MG63 (cell line): Measurements from ENCODE around the gene KLHL13. TPM values are rescaled to one million over a fixed set of nuclear protein-coding genes. Genes with fewer than 3 reads are reported as not detected.
"Not testable (repeated sequence)": the region's sequence is repeated elsewhere in the genome, so short reads cannot be mapped to it uniquely, and the experiment has no call there.

ENCODE experiments used
- DNase-seq: peaks from one replicate; pipeline ENCODE4 v3.0.0-alpha.2; 2020
- H3K27me3 ChIP-seq: fragments of 250-450 bp; sonication (Bioruptor Pico); 2 replicates; pipeline ENCODE4 v1.5.1; 2020; ENCODE audit warnings: mild to moderate bottlenecking, moderate library complexity
- H3K36me3 ChIP-seq: fragments of 250-450 bp; sonication (Bioruptor Pico); 2 replicates; pipeline ENCODE4 v1.5.1; 2020; ENCODE audit warnings: mild to moderate bottlenecking, moderate library complexity
- H3K4me3 ChIP-seq: fragments of 250-450 bp; sonication (Bioruptor Pico); 2 replicates; pipeline ENCODE4 v1.5.1; 2020; ENCODE audit warnings: mild to moderate bottlenecking, moderate library complexity
- H3K9me3 ChIP-seq: fragments of 250-450 bp; sonication (Bioruptor Pico); 2 replicates; pipeline ENCODE4 v1.5.1; 2020; ENCODE audit warnings: mild to moderate bottlenecking, moderate library complexity
- total RNA-seq: library from RNA; depleted of rRNA; stranded (reverse); fragments of >200 nt; shearing (Covaris generic); gene quantifications from 2 replicates; pipeline ENCODE4 v1.2.3, GENCODE V29; 2014; ENCODE audit warnings: low replicate concordance

KLHL13 gene
- total RNA-seq, 1 experiment from 2014 or later = 14.2 TPM

- no peaks in the 10 kb centered on the region for H3K36me3 ChIP-seq
- DNase-seq = peak; percentile 56
- no peaks in the 10 kb centered on the region for H3K27me3 ChIP-seq
- no peaks in the 10 kb centered on the region for H3K9me3 ChIP-seq
- H3K4me3 ChIP-seq = peak overlapping the region; percentile 27
These were observed 91.4 kb downstream of the KLHL13 start for GRCh38 chrX:118025226-118025625.

- Histone ChIP-seq H3K9me3 (no peaks in the 10 kb centered on the region), H3K4me3 (peak overlapping the region; percentile 27), H3K36me3 (no peaks in the 10 kb centered on the region), H3K27me3 (no peaks in the 10 kb centered on the region)
- no peak for DNase-seq
These were observed 92.1 kb downstream of the KLHL13 start for GRCh38 chrX:118024482-118024881.

- H3K27me3 ChIP-seq = no peaks in the 10 kb centered on the region
- H3K9me3 ChIP-seq = no peaks in the 10 kb centered on the region
- DNase-seq = no peak
- no peaks in the 10 kb centered on the region for H3K36me3 ChIP-seq
- H3K4me3 ChIP-seq = no peak overlapping the region
These were observed 93.9 kb downstream of the KLHL13 start for GRCh38 chrX:118022753-118023152.

GRCh38 chrX:118016422-118016821 lies 100.2 kb downstream of the KLHL13 start:
- no peak overlapping the region for H3K4me3 ChIP-seq
- no peak for DNase-seq
- H3K9me3 ChIP-seq = no peaks in the 10 kb centered on the region
- no peaks in the 10 kb centered on the region for H3K36me3 ChIP-seq
- H3K27me3 ChIP-seq = no peaks in the 10 kb centered on the region

- H3K36me3 ChIP-seq, DNase-seq, H3K9me3 ChIP-seq, H3K27me3 ChIP-seq, H3K4me3 ChIP-seq: not testable (repeated sequence)
These were observed 114.2 kb downstream of the KLHL13 start for GRCh38 chrX:118002417-118002816.

GRCh38 chrX:118000518-118000917 lies 116.1 kb downstream of the KLHL13 start:
- no peak for DNase-seq
- Histone ChIP-seq H3K4me3 (no peak overlapping the region), H3K36me3 (no peaks in the 10 kb centered on the region), H3K27me3 (no peaks in the 10 kb centered on the region), H3K9me3 (no peaks in the 10 kb centered on the region)

- no peaks in the 10 kb centered on the region for H3K36me3 ChIP-seq
- H3K27me3 ChIP-seq = no peaks in the 10 kb centered on the region
- H3K4me3 ChIP-seq = no peak overlapping the region
- DNase-seq = no peak
- no peaks in the 10 kb centered on the region for H3K9me3 ChIP-seq
These were observed 118.4 kb downstream of the KLHL13 start for GRCh38 chrX:117998171-117998570.

- no peak for DNase-seq
- Histone ChIP-seq H3K4me3 (no peak overlapping the region), H3K9me3 (no peaks in the 10 kb centered on the region), H3K27me3 (no peaks in the 10 kb centered on the region), H3K36me3 (no peaks in the 10 kb centered on the region)
These were observed 119.6 kb downstream of the KLHL13 start for GRCh38 chrX:117996918-117997480.

GRCh38 chrX:117996408-117996807 lies 120.2 kb downstream of the KLHL13 start:
- Histone ChIP-seq H3K9me3 (no peaks in the 10 kb centered on the region), H3K36me3 (no peaks in the 10 kb centered on the region), H3K4me3 (no peak overlapping the region), H3K27me3 (no peaks in the 10 kb centered on the region)
- no peak for DNase-seq

GRCh38 chrX:117995378-117995777 lies 121.2 kb downstream of the KLHL13 start:
- H3K27me3 ChIP-seq = no peaks in the 10 kb centered on the region
- DNase-seq = no peak
- H3K36me3 ChIP-seq = no peaks in the 10 kb centered on the region
- no peak overlapping the region for H3K4me3 ChIP-seq
- no peaks in the 10 kb centered on the region for H3K9me3 ChIP-seq

- H3K4me3 ChIP-seq = no peak overlapping the region
- H3K27me3 ChIP-seq = no peaks in the 10 kb centered on the region
- no peaks in the 10 kb centered on the region for H3K36me3 ChIP-seq
- DNase-seq = no peak
- no peaks in the 10 kb centered on the region for H3K9me3 ChIP-seq
These were observed 124.4 kb downstream of the KLHL13 start for GRCh38 chrX:117992192-117992723.

- DNase-seq = no peak
- H3K36me3 ChIP-seq = no peaks in the 10 kb centered on the region
- no peak overlapping the region for H3K4me3 ChIP-seq
- H3K9me3 ChIP-seq = no peaks in the 10 kb centered on the region
- H3K27me3 ChIP-seq = no peaks in the 10 kb centered on the region
These were observed 126.2 kb downstream of the KLHL13 start for GRCh38 chrX:117990438-117990837.

- Histone ChIP-seq H3K27me3 (no peaks in the 10 kb centered on the region), H3K36me3 (no peaks in the 10 kb centered on the region), H3K9me3 (no peaks in the 10 kb centered on the region), H3K4me3 (no peak overlapping the region)
- no peak for DNase-seq
These were observed 127.1 kb downstream of the KLHL13 start for GRCh38 chrX:117989512-117989911.

GRCh38 chrX:117987373-117987772 lies 129.2 kb downstream of the KLHL13 start:
- H3K27me3 ChIP-seq = no peaks in the 10 kb centered on the region
- no peak for DNase-seq
- H3K9me3 ChIP-seq = no peaks in the 10 kb centered on the region
- no peak overlapping the region for H3K4me3 ChIP-seq
- H3K36me3 ChIP-seq = no peaks in the 10 kb centered on the region

GRCh38 chrX:117985241-117985640 lies 131.4 kb downstream of the KLHL13 start:
- no peaks in the 10 kb centered on the region for H3K36me3 ChIP-seq
- no peaks in the 10 kb centered on the region for H3K27me3 ChIP-seq
- no peak for DNase-seq
- no peak overlapping the region for H3K4me3 ChIP-seq
- no peaks in the 10 kb centered on the region for H3K9me3 ChIP-seq

GRCh38 chrX:117982694-117983392 lies 133.8 kb downstream of the KLHL13 start:
- Histone ChIP-seq H3K4me3 (no peak overlapping the region), H3K36me3 (no peaks in the 10 kb centered on the region), H3K9me3 (no peaks in the 10 kb centered on the region), H3K27me3 (no peaks in the 10 kb centered on the region)
- DNase-seq = no peak

- Histone ChIP-seq H3K36me3 (no peaks in the 10 kb centered on the region), H3K27me3 (no peaks in the 10 kb centered on the region), H3K9me3 (no peaks in the 10 kb centered on the region), H3K4me3 (no peak overlapping the region)
- DNase-seq = no peak
These were observed 138.2 kb downstream of the KLHL13 start for GRCh38 chrX:117978402-117978801.

GRCh38 chrX:117977526-117977925 lies 139.1 kb downstream of the KLHL13 start:
- DNase-seq = no peak
- Histone ChIP-seq H3K36me3 (no peaks in the 10 kb centered on the region), H3K4me3 (no peak overlapping the region), H3K9me3 (no peaks in the 10 kb centered on the region), H3K27me3 (no peaks in the 10 kb centered on the region)
